ENCODE data around the gene RAB31.

RAB31 gene

GRCh38 chr18:9738266-9738969 is 30.3 kb downstream of the RAB31 start:
- no peak for DNase-seq (ENCODE audit: low read depth in 3 of 3)

GRCh38 chr18:9739516-9739915 is 31.4 kb downstream of the RAB31 start:
- DNase-seq (ENCODE audit: low read depth in 3 of 3), result no peak

GRCh38 chr18:9740071-9740470 is 32.0 kb downstream of the RAB31 start:
- no peak for DNase-seq (ENCODE audit: low read depth in 3 of 3)

- no peak for DNase-seq (ENCODE audit: low read depth in 3 of 3)
These were observed 33.3 kb downstream of the RAB31 start for GRCh38 chr18:9741406-9741792.

- DNase-seq (ENCODE audit: low read depth in 3 of 3), result no peak
These were observed 33.9 kb downstream of the RAB31 start for GRCh38 chr18:9741793-9742523.

GRCh38 chr18:9742524-9743131 is 34.5 kb downstream of the RAB31 start:
- no peak for DNase-seq (ENCODE audit: low read depth in 3 of 3)

- DNase-seq (ENCODE audit: low read depth in 3 of 3), result no peak
These were observed 35.3 kb downstream of the RAB31 start for GRCh38 chr18:9743200-9744016.

- no peak for DNase-seq (ENCODE audit: low read depth in 3 of 3)
These were observed 38.9 kb downstream of the RAB31 start for GRCh38 chr18:9746958-9747357.

GRCh38 chr18:9749611-9750010 is 41.5 kb downstream of the RAB31 start:
- no peak for DNase-seq (ENCODE audit: low read depth in 3 of 3)

- DNase-seq (ENCODE audit: low read depth in 3 of 3), result no peak
These were observed 42.0 kb downstream of the RAB31 start for GRCh38 chr18:9750112-9750511.

GRCh38 chr18:9750606-9751304 is 42.7 kb downstream of the RAB31 start:
- DNase-seq (ENCODE audit: low read depth in 3 of 3), result no peak

GRCh38 chr18:9751371-9752031 is 43.4 kb downstream of the RAB31 start:
- no peak for DNase-seq (ENCODE audit: low read depth in 3 of 3)

- DNase-seq (ENCODE audit: low read depth in 3 of 3), result no peak
These were observed 45.7 kb downstream of the RAB31 start for GRCh38 chr18:9753846-9754245.

GRCh38 chr18:9755110-9755509 is 47.0 kb downstream of the RAB31 start:
- DNase-seq (ENCODE audit: low read depth in 3 of 3), result no peak

GRCh38 chr18:9755615-9756014 is 47.5 kb downstream of the RAB31 start:
- DNase-seq (ENCODE audit: low read depth in 3 of 3), result no peak

GRCh38 chr18:9756271-9756932 is 48.3 kb downstream of the RAB31 start:
- no peak for DNase-seq (ENCODE audit: low read depth in 3 of 3)

- DNase-seq (ENCODE audit: low read depth in 3 of 3), result no peak
These were observed 48.9 kb downstream of the RAB31 start for GRCh38 chr18:9756933-9757470.

- no peak for DNase-seq (ENCODE audit: low read depth in 3 of 3)
These were observed 49.9 kb downstream of the RAB31 start for GRCh38 chr18:9757827-9758621.

GRCh38 chr18:9758624-9759075 is 50.5 kb downstream of the RAB31 start:
- no peak for DNase-seq (ENCODE audit: low read depth in 3 of 3)
